ENCODE data around the gene UNC45B.
"Not testable (repeated sequence)": the region's sequence is repeated elsewhere in the genome, so short reads cannot be mapped to it uniquely, and the experiment has no call there.

Gene UNC45B, protein sequence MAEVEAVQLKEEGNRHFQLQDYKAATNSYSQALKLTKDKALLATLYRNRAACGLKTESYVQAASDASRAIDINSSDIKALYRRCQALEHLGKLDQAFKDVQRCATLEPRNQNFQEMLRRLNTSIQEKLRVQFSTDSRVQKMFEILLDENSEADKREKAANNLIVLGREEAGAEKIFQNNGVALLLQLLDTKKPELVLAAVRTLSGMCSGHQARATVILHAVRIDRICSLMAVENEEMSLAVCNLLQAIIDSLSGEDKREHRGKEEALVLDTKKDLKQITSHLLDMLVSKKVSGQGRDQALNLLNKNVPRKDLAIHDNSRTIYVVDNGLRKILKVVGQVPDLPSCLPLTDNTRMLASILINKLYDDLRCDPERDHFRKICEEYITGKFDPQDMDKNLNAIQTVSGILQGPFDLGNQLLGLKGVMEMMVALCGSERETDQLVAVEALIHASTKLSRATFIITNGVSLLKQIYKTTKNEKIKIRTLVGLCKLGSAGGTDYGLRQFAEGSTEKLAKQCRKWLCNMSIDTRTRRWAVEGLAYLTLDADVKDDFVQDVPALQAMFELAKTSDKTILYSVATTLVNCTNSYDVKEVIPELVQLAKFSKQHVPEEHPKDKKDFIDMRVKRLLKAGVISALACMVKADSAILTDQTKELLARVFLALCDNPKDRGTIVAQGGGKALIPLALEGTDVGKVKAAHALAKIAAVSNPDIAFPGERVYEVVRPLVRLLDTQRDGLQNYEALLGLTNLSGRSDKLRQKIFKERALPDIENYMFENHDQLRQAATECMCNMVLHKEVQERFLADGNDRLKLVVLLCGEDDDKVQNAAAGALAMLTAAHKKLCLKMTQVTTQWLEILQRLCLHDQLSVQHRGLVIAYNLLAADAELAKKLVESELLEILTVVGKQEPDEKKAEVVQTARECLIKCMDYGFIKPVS
- total RNA-seq = 0.04 to 3.6 (median 0.13) reads per million in 17 experiments

DNA sequence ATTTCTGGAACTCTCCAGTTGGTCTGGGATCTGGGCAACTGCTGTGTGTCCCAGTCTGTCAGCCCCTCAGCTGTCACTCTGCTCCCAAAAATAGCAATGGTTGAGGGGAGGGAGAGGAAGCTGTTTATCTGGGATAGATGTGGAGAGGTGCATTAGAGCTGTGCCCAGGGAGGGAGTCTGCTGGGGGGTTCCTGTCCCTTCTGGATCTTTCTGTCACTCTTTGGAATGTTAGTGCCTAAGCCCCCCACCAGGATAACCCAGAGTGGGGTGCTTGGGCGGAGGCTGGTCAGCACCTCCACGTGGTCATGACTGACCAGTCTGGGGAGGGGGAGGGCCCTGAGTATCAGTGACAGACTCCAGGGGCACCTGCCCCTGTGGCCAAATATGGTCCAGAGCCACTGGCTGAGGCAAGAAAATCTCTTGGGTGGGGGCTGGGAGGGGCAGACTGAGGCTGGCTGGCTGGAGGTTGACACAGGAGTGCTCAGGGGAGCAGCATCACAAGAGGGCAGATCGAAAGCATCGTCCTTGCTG lies at the start of gene UNC45B:
UNC45B (plus strand) TSS at position 443 of the 531 bp plus-strand sequence. CDS start 447 bp downstream, outside the sequence.
- no peak for DNase-seq

- DNase-seq = no peak
Observed at GRCh38 chr17:35099908-35100307, 47.7 kb upstream of the UNC45B start.

- DNase-seq = no peak
Observed at GRCh38 chr17:35101036-35101435, 46.6 kb upstream of the UNC45B start.

- DNase-seq = no peak
Observed at GRCh38 chr17:35101725-35102124, 45.9 kb upstream of the UNC45B start.

GRCh38 chr17:35103271-35103670 lies 44.3 kb upstream of the UNC45B start:
- DNase-seq = no peak

DNA sequence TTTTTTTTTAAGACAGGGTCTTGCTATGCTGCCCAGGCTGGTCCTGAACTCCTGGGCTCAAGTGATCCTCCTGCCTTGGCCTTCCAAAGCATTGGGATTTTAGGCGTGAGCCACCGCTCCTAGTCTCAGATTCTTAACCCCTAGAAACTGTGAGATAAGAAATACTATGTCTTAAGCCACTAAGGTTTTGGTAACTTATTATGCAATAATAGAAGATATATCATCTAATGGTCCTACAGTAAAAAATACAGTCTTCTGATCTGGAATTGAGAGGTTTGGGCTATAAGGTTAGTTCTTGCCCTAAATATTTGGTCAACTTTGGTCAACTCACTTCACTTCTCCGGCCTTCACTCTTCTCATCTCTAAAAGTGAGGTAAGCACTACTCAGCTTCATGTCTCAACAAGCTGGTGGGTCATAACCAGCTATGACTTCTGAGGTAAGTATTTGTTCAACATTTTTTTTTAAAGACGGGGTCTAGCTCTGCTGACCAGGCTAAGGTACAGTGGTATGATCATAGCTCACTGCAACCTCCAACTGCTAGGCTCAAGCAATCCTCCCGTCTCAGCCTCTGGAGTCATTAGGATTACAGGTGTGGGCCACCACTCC lies 42.7 kb upstream of the UNC45B start:
- DNase-seq = no peak

DNA sequence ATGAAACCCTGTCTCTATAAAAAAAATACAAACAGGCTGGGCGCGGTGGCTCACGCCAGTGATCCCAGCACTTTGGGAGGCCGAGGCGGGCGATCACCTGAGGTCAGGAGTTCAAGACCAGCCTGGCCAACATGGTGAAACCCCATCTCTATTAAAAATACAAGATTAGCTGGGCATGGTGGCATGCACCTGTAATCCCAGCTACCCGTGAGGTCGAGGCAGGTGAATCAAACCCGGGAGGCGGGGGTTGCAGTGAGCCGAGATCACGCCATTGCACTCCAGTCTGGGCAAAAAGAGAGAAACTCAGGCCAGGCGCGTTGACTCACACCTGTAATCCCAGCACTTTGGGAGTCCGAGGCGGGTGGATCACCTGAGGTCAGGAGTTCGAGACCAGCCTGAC lies 36.8 kb upstream of the UNC45B start:
- DNase-seq = not testable (repeated sequence)

DNA sequence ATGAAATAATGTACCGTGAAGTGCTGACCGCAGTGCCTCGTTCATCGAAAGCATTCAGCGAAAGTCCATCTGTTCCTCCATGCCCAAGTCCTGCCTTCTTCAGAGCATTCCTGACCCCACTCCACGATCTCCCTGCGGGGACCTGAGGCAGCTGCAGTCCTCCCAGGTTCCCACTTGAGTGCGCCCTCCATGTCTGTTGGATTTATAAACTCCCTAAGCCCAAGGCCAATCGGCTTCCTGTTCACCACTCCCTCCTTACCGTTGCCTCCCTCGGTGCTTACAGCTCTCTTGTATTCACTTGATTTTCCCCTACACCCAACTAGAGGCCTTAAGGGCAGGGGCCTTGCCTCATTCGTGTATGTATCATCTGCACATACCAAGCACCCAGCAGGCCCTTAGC lies 30.8 kb upstream of the UNC45B start:
- no peak for DNase-seq

GRCh38 chr17:35117984-35118383 lies 29.6 kb upstream of the UNC45B start:
- DNase-seq = peak; percentile 30 to 55 (median 46)

- DNase-seq = peak; percentile 80 to 93 (median 90)
Observed at GRCh38 chr17:35119370-35120165, 28.0 kb upstream of the UNC45B start, which contains the start of gene RAD51D. RAD51D (minus strand) TSS chr17:35119860; CDS start chr17:35119613, 247 bp downstream.

DNA sequence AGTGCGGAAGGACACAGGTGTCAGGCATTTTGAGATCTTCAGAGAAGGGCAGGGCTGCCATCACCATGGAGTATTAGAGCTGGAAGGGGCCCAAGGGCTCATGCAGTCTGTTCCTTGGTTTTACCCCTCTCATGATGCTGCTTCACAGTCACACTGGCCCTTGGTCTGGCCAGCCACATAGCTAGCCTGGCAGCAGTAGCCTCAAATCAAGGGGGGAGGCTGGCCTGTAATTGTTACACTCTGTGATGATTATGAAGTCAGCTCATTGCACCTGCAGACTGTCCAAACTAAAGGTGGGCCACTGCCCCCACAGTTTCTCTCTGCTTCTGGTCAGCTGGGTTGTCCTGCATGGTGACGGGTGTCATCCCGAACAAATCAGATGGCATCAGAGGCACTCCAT lies 26.3 kb upstream of the UNC45B start, which contains the start of gene FNDC8:
FNDC8 (plus strand) TSS at position 301 of the 400 bp plus-strand sequence; CDS start at position 380, 79 bp downstream.
- no peak for DNase-seq

DNA sequence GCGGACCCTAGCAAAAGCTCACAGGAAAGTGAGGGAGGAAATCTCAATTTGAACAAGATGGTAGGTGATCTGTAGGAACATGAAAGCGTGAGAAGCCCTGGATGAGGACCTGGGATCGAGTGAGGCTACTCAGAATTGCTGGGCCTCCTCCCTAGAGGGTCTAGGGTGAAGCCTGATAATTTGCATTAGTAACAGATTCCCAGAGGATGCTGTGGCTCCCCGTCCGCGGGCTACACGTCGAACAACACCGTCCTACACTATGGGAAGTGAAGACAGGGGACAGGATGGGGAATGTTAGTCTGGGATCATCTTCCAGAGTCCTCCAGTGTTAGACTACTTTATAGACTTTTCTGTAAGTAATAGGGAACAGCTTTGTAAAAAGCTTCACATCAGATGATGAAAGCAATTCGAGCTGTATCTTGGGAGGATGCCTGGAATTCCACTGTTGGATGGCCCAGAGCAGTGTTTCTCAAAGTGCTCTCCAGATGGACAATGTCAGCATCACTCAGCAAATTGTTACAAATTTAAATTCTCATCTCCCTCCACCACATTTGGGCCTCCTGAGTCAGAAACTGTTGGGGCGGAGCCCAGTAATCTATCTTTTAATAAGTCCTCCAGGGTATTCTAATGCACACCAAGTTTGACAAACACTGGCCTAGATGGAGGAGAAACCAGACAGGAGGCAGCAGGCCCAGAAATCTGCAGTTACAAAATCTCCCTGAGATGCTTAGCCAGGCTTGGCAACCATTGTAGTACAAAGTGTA lies 19.7 kb upstream of the UNC45B start:
- no peak for DNase-seq

- no peak for DNase-seq
Observed at GRCh38 chr17:35129154-35129972, 18.3 kb upstream of the UNC45B start.

- DNase-seq = no peak
Observed at GRCh38 chr17:35129973-35130351, 17.7 kb upstream of the UNC45B start.

DNA sequence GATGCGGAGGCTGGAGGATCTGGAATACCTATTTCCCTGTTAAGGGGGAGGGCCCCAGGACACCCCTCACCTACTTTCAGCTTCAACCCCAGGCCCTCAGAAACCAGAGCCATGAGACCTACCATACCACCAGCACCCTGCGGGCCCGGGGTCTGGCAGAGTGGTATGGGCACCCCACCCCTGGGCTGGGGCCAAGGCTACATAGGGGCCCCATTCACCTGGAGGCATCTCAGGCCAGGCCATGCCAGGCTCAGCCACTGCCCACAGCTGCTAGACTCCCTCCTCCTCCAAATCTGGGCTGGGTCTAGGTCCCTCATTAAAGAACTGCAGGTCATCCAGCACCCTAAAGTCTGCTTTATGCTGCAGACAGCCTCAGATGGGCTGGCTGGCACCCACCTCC lies 17.2 kb upstream of the UNC45B start:
- DNase-seq = no peak

GRCh38 chr17:35132099-35132498 lies 15.5 kb upstream of the UNC45B start:
- no peak for DNase-seq

DNA sequence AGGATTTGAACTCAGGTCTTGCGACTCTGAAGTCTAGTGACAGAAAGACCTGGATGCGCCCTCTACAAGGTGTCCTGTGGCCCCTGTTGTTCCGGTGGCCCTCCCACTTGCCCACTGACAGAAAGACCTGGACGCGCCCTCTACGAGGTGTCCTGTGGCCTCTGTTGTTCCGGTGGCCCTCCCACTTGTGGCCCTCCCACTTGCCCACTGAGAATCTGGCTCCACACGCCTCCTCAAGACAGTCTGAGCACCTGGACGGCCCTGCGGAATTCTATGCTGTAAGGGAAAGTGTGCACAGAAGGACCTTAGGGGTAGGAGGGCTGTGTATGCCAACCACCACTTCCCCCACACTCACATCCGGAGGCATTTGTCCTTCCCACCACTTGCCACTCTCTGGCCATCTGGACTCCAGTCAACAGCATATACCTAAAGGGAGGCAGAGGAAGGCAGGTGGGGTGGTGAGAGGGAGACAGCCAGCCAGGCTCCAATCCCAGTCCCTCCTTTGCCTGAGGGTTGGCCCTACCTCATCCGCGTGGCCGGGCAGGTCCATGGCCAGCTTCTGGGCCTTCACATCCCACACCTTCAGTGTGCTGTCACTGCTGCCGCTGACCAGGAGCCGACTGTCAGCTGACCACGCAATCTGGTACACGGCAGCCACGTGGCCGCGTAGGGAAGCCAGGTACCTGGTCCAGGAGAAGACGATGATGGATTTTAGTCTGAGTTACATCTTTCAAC lies 14.6 kb upstream of the UNC45B start:
- DNase-seq = no peak

- no peak for DNase-seq
Observed at GRCh38 chr17:35135322-35135721, 12.3 kb upstream of the UNC45B start.

DNA sequence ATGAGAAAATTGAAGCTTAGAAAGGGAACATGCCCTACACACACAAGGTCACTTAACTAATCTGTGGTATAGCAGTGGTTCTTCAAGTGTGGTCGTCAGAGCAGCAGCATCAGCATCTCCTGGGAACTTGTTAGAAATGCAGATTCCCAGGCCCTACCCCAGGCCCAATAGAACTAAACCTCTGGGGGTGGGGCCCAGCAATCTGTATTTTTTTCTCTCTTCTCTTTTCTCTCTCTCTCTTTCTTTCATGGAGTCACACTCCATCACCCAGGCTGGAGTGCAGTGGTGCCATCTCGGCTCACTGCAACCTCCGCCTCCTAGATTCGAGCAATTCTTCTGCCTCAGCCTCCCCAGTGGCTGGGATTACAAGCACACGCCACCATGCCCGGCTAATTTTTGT lies 9.4 kb upstream of the UNC45B start:
- no peak for DNase-seq
